HepG2 (cell line): ENCODE measurements around the gene ANKS6. TPM values are rescaled to one million over a fixed set of nuclear protein-coding genes. Genes with fewer than 3 reads are reported as not detected.

ENCODE experiments used
- ATAC-seq: fragments of 200-7000 bp; cut with Tn5 transposase; 3 replicates; pipeline ENCODE4 v1.9.1; 2020; ENCODE audit warnings: mild to moderate bottlenecking, moderate library complexity
- BruUV-seq: library from RNA; stranded (reverse); fragments of 400-500 nt; replicated peaks from 2 replicates; lab custom pipeline; 2021; lab: Mats Ljungman, UMichigan
- CTCF ChIA-PET: fragments of 300-600 bp; formaldehyde crosslinking; extraction: SDS; loops from one replicate; lab custom pipeline; 2021; ENCODE audit warnings: low total read pairs, inconsistent platforms, low intra/inter-chr PET ratio; lab: Yijun Ruan, JAX
- POLR2A ChIA-PET: fragments of 350-600 bp; sonication (Branson Sonifier 250); formaldehyde crosslinking; loops from one replicate; lab custom pipeline; 2020; ENCODE audit warnings: antibody characterized with exemption, inconsistent platforms; lab: Yijun Ruan, JAX
- DNase-seq: peaks from one replicate; pipeline ENCODE4 v3.0.0-alpha.2; 2015; ENCODE audit warnings: low spot score
- FAIRE-seq: peaks from 3 replicates; lab custom pipeline; 2011; peaks lifted over from hg19 to GRCh38; lab: Jason Lieb, UNC
- H2AFZ ChIP-seq: one replicate; pipeline ENCODE4 v1.6.1; 2011; ENCODE audit warnings: low read length, inconsistent platforms
- H3K27ac ChIP-seq: fragments of 300-600 bp; 3 replicates; pipeline ENCODE4 v1.8.0; 2011; ENCODE audit warnings: mixed run types, mild to moderate bottlenecking, mixed read lengths, low read length, inconsistent platforms; ENCODE audit not compliant: insufficient read depth; ENCODE audit errors: extremely low read length
- H3K27me3 ChIP-seq, 2 experiments: fragments of 200-600 bp in 1 of 2; 2 replicates in 1 of 2; 3 replicates in 1 of 2; pipeline versions ENCODE4 v1.6.0 to v1.8.0; 2011; ENCODE audit warnings: low read length in 2 of 2, mild to moderate bottlenecking in 2 of 2, moderate library complexity in 2 of 2, inconsistent platforms in 1 of 2; ENCODE audit not compliant: insufficient read depth in 2 of 2, control insufficient read depth in 1 of 2
- H3K36me3 ChIP-seq, 2 experiments: fragments of 200-600 bp in 1 of 2; replicated peaks in 1 of 2; 2 replicates in 1 of 2; 3 replicates in 1 of 2; pipeline versions ENCODE4 v1.5.1 to v1.8.0; 2011; ENCODE audit warnings: low read length in 2 of 2, inconsistent platforms in 1 of 2; ENCODE audit not compliant: insufficient read depth in 2 of 2, control insufficient read depth in 1 of 2
- H3K4me1 ChIP-seq: 2 replicates; pipeline ENCODE4 v1.5.1; 2012; ENCODE audit warnings: low read length, inconsistent platforms; ENCODE audit not compliant: insufficient read depth
- H3K4me2 ChIP-seq: 2 replicates; pipeline ENCODE4 v1.6.0; 2011; ENCODE audit warnings: low read depth, low read length, inconsistent platforms
- H3K4me3 ChIP-seq, 3 experiments: fragments of 200-600 bp in 1 of 3; sonication (generic), shearing (Covaris generic) in 1 of 3; replicated peaks in 1 of 3; 2 replicates each; pipeline ENCODE4 v1.5.1; 2011 to 2016; ENCODE audit warnings: low read length in 3 of 3, inconsistent platforms in 2 of 3, low read depth in 2 of 3, mild to moderate bottlenecking in 2 of 3, control low read depth in 1 of 3, mixed read lengths in 1 of 3; ENCODE audit not compliant: insufficient read depth in 1 of 3
- H3K79me2 ChIP-seq: one replicate; pipeline ENCODE4 v1.6.1; 2011; ENCODE audit warnings: low read length, inconsistent platforms; ENCODE audit not compliant: insufficient read depth
- H3K9ac ChIP-seq: 2 replicates; pipeline ENCODE4 v1.6.0; 2011; ENCODE audit warnings: mild to moderate bottlenecking, low read depth, low read length, inconsistent platforms; ENCODE audit not compliant: insufficient read depth
- H3K9me3 ChIP-seq: 2 replicates; pipeline ENCODE4 v1.5.1; 2012; ENCODE audit warnings: mild to moderate bottlenecking, low read length
- H4K20me1 ChIP-seq: 2 replicates; pipeline ENCODE4 v1.6.0; 2011; ENCODE audit warnings: inconsistent platforms, mild to moderate bottlenecking, low read length, moderate library complexity; ENCODE audit not compliant: insufficient read depth
- BCL6 ChIP-seq: IDR thresholded peaks from 2 replicates; pipeline ENCODE4 v1.6.1; 2016; ENCODE audit warnings: missing genetic modification reagents, missing compliant biosample characterization
- BORCS8-MEF2B ChIP-seq: sonication (generic); formaldehyde crosslinking; IDR thresholded peaks from 2 replicates; pipeline ENCODE4 v1.8.0; 2022; ENCODE audit warnings: mild to moderate bottlenecking, missing genetic modification reagents
- CBX1 ChIP-seq: IDR thresholded peaks from one replicate; pipeline ENCODE4 v1.6.1; 2016; ENCODE audit warnings: antibody characterized with exemption, low read depth
- EEA1 ChIP-seq: sonication (generic); formaldehyde crosslinking; IDR thresholded peaks from 2 replicates; pipeline ENCODE4 v1.5.1; 2020; ENCODE audit warnings: mild to moderate bottlenecking, missing genetic modification reagents, borderline replicate concordance
- GATA4 ChIP-seq: sonication (generic); IDR thresholded peaks from 2 replicates; pipeline ENCODE4 v1.6.1; 2016; ENCODE audit warnings: antibody characterized with exemption, low read depth, borderline replicate concordance
- HNRNPLL ChIP-seq: fragments of 200-400 bp; formaldehyde crosslinking; IDR thresholded peaks from 2 replicates; pipeline ENCODE4 v1.6.1; 2017; ENCODE audit warnings: mild to moderate bottlenecking, low read depth, low read length; ENCODE audit not compliant: poor library complexity, severe bottlenecking
- MED1 ChIP-seq: sonication (generic); formaldehyde crosslinking; IDR thresholded peaks from 2 replicates; pipeline ENCODE4 v1.4.0; 2020; ENCODE audit warnings: missing genetic modification reagents
- PHF20 ChIP-seq: sonication (generic); formaldehyde crosslinking; IDR thresholded peaks from 2 replicates; pipeline ENCODE4 v1.5.0; 2020; ENCODE audit warnings: mild to moderate bottlenecking, missing genetic modification reagents
- SP5 ChIP-seq: IDR thresholded peaks from 2 replicates; pipeline ENCODE4 v1.6.1; 2016; ENCODE audit warnings: low read depth, borderline replicate concordance
- TBX2 ChIP-seq: sonication (generic); formaldehyde crosslinking; IDR thresholded peaks from 2 replicates; pipeline ENCODE4 v1.5.0; 2020; ENCODE audit warnings: missing genetic modification reagents, mild to moderate bottlenecking, borderline replicate concordance
- TCF7L2 ChIP-seq: IDR thresholded peaks from 2 replicates; pipeline ENCODE4 v1.6.1; 2011; ENCODE audit warnings: mild to moderate bottlenecking, low read depth, low read length, moderate library complexity
- ZBTB21 ChIP-seq: sonication (generic); formaldehyde crosslinking; IDR thresholded peaks from 2 replicates; pipeline ENCODE4 v1.4.0; 2020; ENCODE audit warnings: missing genetic modification reagents
- ZBTB44 ChIP-seq: sonication (generic); formaldehyde crosslinking; IDR thresholded peaks from 2 replicates; pipeline ENCODE4 v1.4.0; 2020; ENCODE audit warnings: missing genetic modification reagents
- ZNF432 ChIP-seq: sonication (generic); formaldehyde crosslinking; IDR thresholded peaks from 2 replicates; pipeline ENCODE4 v1.5.0; 2020; ENCODE audit warnings: missing genetic modification reagents, mild to moderate bottlenecking, borderline replicate concordance
- ZNF496 ChIP-seq: sonication (generic); formaldehyde crosslinking; IDR thresholded peaks from 2 replicates; pipeline ENCODE4 v1.8.1; 2023; ENCODE audit warnings: mild to moderate bottlenecking, moderate library complexity, missing genetic modification reagents; ENCODE audit not compliant: insufficient replicate concordance
- ZNF576 ChIP-seq: sonication (generic); formaldehyde crosslinking; IDR thresholded peaks from 2 replicates; pipeline ENCODE4 v1.4.0; 2020; ENCODE audit warnings: mild to moderate bottlenecking, missing genetic modification reagents
- ZNF615 ChIP-seq: sonication (generic); formaldehyde crosslinking; IDR thresholded peaks from 2 replicates; pipeline ENCODE4 v1.5.0; 2020; ENCODE audit warnings: mild to moderate bottlenecking, missing genetic modification reagents, borderline replicate concordance
- ZNF790 ChIP-seq: sonication (generic); formaldehyde crosslinking; IDR thresholded peaks from 2 replicates; pipeline ENCODE4 v1.8.0; 2022; ENCODE audit warnings: missing genetic modification reagents, mild to moderate bottlenecking, borderline replicate concordance
- WGBS: methylation state at CpG from one replicate; pipeline ENCODE4 v1.1.6; 2017; ENCODE audit warnings: low lambda C conversion rate; 5-methylcytosine and 5-hydroxymethylcytosine counted together
- in situ Hi-C: cut with HindIII; loops from 2 replicates; pipeline ENCODE4 v1.10.0; 2017; ENCODE audit warnings: low pct_unique_long_range_greater_than_20kb; ENCODE audit not compliant: extremely low pct_ligation_motif_present
- intact Hi-C: fragments of 100-400 bp; cut with micrococcal nuclease; formaldehyde crosslinking; loops from one replicate; pipeline ENCODE4 v1.10.0; 2022; ENCODE audit not compliant: unreplicated experiment
- polyA plus RNA-seq, 8 experiments: library from polyadenylated mRNA; depleted of rRNA in 3 of 8; stranded (reverse) in 7 of 8; unstranded in 1 of 8; fragments of >200 nt; fragmentation: Illumina TruSeq in 4 of 8; extraction: Trizol in 4 of 8; gene quantifications; 2 replicates each; pipeline versions ENCODE4 v1.2.1 to v1.2.3, GENCODE V29; 2011 to 2016; ENCODE audit warnings: low read depth in 4 of 8, missing spikeins in 1 of 8, mixed read lengths in 1 of 8; ENCODE audit not compliant: insufficient read depth in 1 of 8
- total RNA-seq, 5 experiments: library from RNA; depleted of rRNA; stranded (reverse); fragments of >200 nt; fragmentation: Illumina TruSeq; extraction: Trizol; gene quantifications; 2 replicates each; pipeline ENCODE4 v1.2.3, GENCODE V29; 2016; ENCODE audit warnings: low read depth in 1 of 5
- TF ChIP-seq, protein P1 (sequence below): sonication (generic); formaldehyde crosslinking; IDR thresholded peaks from 2 replicates; pipeline ENCODE4 v1.5.1; 2020; ENCODE audit warnings: missing genetic modification reagents, mild to moderate bottlenecking, borderline replicate concordance
- TF ChIP-seq, protein P2 (sequence below): sonication (generic); formaldehyde crosslinking; conservative IDR thresholded peaks from 2 replicates; pipeline ENCODE4 v1.8.1; 2023; ENCODE audit warnings: missing genetic modification reagents

The ANKS6 gene
- total and polyA plus RNA-seq, 2 of the 13 experiments (the other 11 are each of a cell fraction or from before 2014, with no cell fraction given) = 8.8 to 10.7 TPM

DNA sequence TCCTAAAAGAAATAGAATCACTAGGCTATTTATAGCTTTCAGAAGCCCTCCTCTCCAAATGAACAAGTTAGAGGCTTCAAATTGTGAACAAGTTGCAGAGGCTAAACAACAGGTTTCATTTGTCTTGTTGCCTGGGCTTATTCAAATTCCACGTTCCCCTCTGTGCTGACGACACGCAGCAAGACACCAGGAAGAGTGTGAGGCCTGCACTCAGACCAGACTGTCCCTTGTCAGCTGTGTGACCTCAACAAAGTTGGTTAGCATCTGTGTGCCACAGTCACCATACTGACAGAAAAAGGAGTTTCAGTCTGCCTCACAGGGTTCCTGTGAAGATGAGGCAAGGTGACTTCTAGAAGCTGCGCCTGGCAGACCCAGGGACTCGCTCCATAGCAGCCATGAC, 65.5 kb downstream of the ANKS6 start (continued):
- TF ChIP-seq, protein P1, sequence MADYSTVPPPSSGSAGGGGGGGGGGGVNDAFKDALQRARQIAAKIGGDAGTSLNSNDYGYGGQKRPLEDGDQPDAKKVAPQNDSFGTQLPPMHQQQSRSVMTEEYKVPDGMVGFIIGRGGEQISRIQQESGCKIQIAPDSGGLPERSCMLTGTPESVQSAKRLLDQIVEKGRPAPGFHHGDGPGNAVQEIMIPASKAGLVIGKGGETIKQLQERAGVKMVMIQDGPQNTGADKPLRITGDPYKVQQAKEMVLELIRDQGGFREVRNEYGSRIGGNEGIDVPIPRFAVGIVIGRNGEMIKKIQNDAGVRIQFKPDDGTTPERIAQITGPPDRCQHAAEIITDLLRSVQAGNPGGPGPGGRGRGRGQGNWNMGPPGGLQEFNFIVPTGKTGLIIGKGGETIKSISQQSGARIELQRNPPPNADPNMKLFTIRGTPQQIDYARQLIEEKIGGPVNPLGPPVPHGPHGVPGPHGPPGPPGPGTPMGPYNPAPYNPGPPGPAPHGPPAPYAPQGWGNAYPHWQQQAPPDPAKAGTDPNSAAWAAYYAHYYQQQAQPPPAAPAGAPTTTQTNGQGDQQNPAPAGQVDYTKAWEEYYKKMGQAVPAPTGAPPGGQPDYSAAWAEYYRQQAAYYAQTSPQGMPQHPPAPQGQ = no peak
- TF ChIP-seq ZBTB44 (CRISPR knock-in tag) (no peak), GATA4 (no peak), EEA1 (CRISPR knock-in tag) (no peak), BCL6 (no peak), TCF7L2 (no peak), HNRNPLL (no peak), BORCS8-MEF2B (CRISPR knock-in tag) (no peak), ZNF615 (no peak)

DNA sequence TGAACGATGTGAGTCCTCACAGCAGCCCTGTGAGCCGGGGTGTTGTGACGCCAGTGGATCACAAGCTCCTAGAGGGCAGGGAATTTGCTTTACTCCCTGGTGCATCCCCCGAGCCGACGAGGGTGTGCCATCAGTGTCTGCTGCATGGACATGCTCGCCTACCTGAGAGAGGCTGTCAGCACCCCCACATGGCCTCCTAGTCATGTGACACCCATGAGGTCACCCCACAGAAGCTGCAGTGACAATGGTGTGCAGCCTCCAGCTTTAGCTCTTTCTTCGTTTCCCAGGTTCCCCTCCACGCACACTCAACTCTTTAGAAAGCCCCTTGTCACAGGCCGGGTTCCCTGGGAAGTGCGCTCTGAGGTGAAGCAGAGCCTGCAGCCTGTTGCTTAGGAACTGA, 67.9 kb downstream of the ANKS6 start:
- no peaks in the 10 kb centered on the region for H4K20me1 ChIP-seq
- in situ Hi-C loops = no loop called here
- no peaks in the 10 kb centered on the region for H3K9me3 ChIP-seq
- no peak overlapping the region for H3K9ac ChIP-seq
- no peaks in the 10 kb centered on the region; a peak in 1 of 5 replicates for H3K27me3 ChIP-seq
- ChIA-PET POLR2A (no interaction called here), CTCF (no interaction called here)
- H3K36me3 ChIP-seq = no peaks in the 10 kb centered on the region
- DNase-seq (no peak), FAIRE-seq (no peak), ATAC-seq (no peak)
- H3K4me1 ChIP-seq = no peaks in the 10 kb centered on the region
- no peak overlapping the region for H3K4me2 ChIP-seq
- H3K4me3 ChIP-seq = no peak overlapping the region
- H2AFZ ChIP-seq = no peak overlapping the region
- no peak overlapping the region for H3K27ac ChIP-seq
- WGBS = 56% methylated on average over 4 of the region's 11 CpGs
- H3K79me2 ChIP-seq = no peaks in the 10 kb centered on the region
- intact Hi-C loops = no loop called here
- BruUV-seq = no TSS peak
- TF ChIP-seq TBX2 (CRISPR knock-in tag) (no peak), SP5 (CRISPR knock-in tag) (no peak), ZNF496 (CRISPR knock-in tag) (no peak), ZNF790 (no peak), ZNF432 (CRISPR knock-in tag) (no peak), CBX1 (no peak), ZBTB21 (CRISPR knock-in tag) (no peak), PHF20 (CRISPR knock-in tag) (no peak), ZNF576 (CRISPR knock-in tag) (no peak), MED1 (no peak)
- TF ChIP-seq, protein P2, sequence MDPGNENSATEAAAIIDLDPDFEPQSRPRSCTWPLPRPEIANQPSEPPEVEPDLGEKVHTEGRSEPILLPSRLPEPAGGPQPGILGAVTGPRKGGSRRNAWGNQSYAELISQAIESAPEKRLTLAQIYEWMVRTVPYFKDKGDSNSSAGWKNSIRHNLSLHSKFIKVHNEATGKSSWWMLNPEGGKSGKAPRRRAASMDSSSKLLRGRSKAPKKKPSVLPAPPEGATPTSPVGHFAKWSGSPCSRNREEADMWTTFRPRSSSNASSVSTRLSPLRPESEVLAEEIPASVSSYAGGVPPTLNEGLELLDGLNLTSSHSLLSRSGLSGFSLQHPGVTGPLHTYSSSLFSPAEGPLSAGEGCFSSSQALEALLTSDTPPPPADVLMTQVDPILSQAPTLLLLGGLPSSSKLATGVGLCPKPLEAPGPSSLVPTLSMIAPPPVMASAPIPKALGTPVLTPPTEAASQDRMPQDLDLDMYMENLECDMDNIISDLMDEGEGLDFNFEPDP (CRISPR knock-in tag) = no peak
